Esophagus (tissue), 2 donors: ENCODE measurements around the gene AEBP2. TPM values are rescaled to one million over a fixed set of nuclear protein-coding genes. Genes with fewer than 3 reads are reported as not detected.
A peak's percentile ranks its signal among the peaks of the same experiment; 100 is the strongest.
"Not testable (repeated sequence)": the region's sequence is repeated elsewhere in the genome, so short reads cannot be mapped to it uniquely, and the experiment has no call there.

Source experiments
- H3K27ac ChIP-seq, 2 donors: one replicate each; pipeline ENCODE4 v1.5.1; 2013; ENCODE audit warnings: low read depth in 2 of 2, mild to moderate bottlenecking in 2 of 2, inconsistent platforms in 1 of 2, low read length in 1 of 2, moderate library complexity in 1 of 2
- H3K27me3 ChIP-seq, 2 donors: one replicate each; pipeline ENCODE4 v1.6.1; 2013; ENCODE audit warnings: low read length in 2 of 2, control low read depth in 1 of 2, mild to moderate bottlenecking in 1 of 2; ENCODE audit not compliant: insufficient read depth in 2 of 2, control insufficient read depth in 1 of 2
- H3K36me3 ChIP-seq, 2 donors: one replicate each; pipeline ENCODE4 v1.6.1; 2013; ENCODE audit warnings: low read length in 1 of 2; ENCODE audit not compliant: control insufficient read depth in 2 of 2, insufficient read depth in 2 of 2
- H3K4me1 ChIP-seq, 2 donors: one replicate each; pipeline ENCODE4 v1.6.1; 2013; ENCODE audit warnings: low read length in 1 of 2; ENCODE audit not compliant: control insufficient read depth in 2 of 2, insufficient read depth in 2 of 2
- H3K4me3 ChIP-seq, 2 donors: one replicate each; pipeline ENCODE4 v1.5.1; 2013; ENCODE audit warnings: low read length in 2 of 2, mild to moderate bottlenecking in 2 of 2, low read depth in 1 of 2, moderate library complexity in 1 of 2
- H3K9me3 ChIP-seq, 2 donors: one replicate each; pipeline ENCODE4 v1.6.1; 2013; ENCODE audit warnings: mild to moderate bottlenecking in 2 of 2, low read depth in 1 of 2, low read length in 1 of 2, moderate library complexity in 1 of 2; ENCODE audit not compliant: control insufficient read depth in 2 of 2, insufficient read depth in 1 of 2
- WGBS, 2 donors: extraction: QIAGEN DNeasy Blood & Tissue Kit; methylation state at CpG; one replicate each; pipeline ENCODE4 v1.1.7; 2013; 5-methylcytosine and 5-hydroxymethylcytosine counted together
- polyA plus RNA-seq, 2 donors: library from polyadenylated mRNA; stranded (reverse); fragments of 200-250 nt; gene quantifications; one replicate each; pipeline ENCODE4 v1.2.3, GENCODE V29; 2013
- donor health status: healthy with polysubstance abuse.
- donor health status: Bipolar disorder and iron deficiency.

The AEBP2 gene
- polyA plus RNA-seq, 2 donors, result 13.6 to 14.0 TPM

GRCh38 chr12:19419086-19419485, 20.2 kb upstream of the AEBP2 start:
- no peak overlapping the region for H3K27ac ChIP-seq
- H3K4me3 ChIP-seq, result no peak overlapping the region
- H3K4me1 ChIP-seq, result no peaks in the 10 kb centered on the region
- 97 to 98% methylated on average over 14 of the region's 14 CpGs for WGBS, 2 donors
- H3K9me3 ChIP-seq, result no peaks in the 10 kb centered on the region
- no peaks in the 10 kb centered on the region for H3K36me3 ChIP-seq
- H3K27me3 ChIP-seq, result no peaks in the 10 kb centered on the region

GRCh38 chr12:19421503-19422282, 17.6 kb upstream of the AEBP2 start:
- Histone ChIP-seq H3K36me3 (no peaks in the 10 kb centered on the region), H3K27me3 (no peaks in the 10 kb centered on the region), H3K27ac (no peak overlapping the region), H3K4me1 (no peaks in the 10 kb centered on the region), H3K9me3 (no peaks in the 10 kb centered on the region), H3K4me3 (no peak overlapping the region)
- WGBS, 2 donors, result 74 to 90% methylated on average over 6 of the region's 6 CpGs

- WGBS, 2 donors, result 90 to 93% methylated on average over 12 of the region's 12 CpGs
- peaks cover 0 to 5% of the 10 kb centered on the region in 2 donors for H3K4me1 ChIP-seq
Observed at GRCh38 chr12:19423166-19423930, 15.9 kb upstream of the AEBP2 start.

GRCh38 chr12:19428246-19428645, 11.0 kb upstream of the AEBP2 start:
- H3K4me1 ChIP-seq, result peaks cover 0 to 5% of the 10 kb centered on the region in 2 donors
- no peaks in the 10 kb centered on the region for H3K27me3 ChIP-seq
- H3K36me3 ChIP-seq, result no peaks in the 10 kb centered on the region
- H3K4me3 ChIP-seq, result no peak overlapping the region
- 57 to 58% methylated on average over 5 of the region's 5 CpGs for WGBS, 2 donors
- H3K9me3 ChIP-seq, result no peaks in the 10 kb centered on the region
- no peak overlapping the region for H3K27ac ChIP-seq

More at GRCh38 chr12:19423166-19423930, 15.9 kb upstream of the AEBP2 start:
- H3K27me3 ChIP-seq, result no peaks in the 10 kb centered on the region
- no peaks in the 10 kb centered on the region for H3K36me3 ChIP-seq
- no peak overlapping the region for H3K4me3 ChIP-seq
- H3K27ac ChIP-seq, result no peak overlapping the region
- no peaks in the 10 kb centered on the region for H3K9me3 ChIP-seq

GRCh38 chr12:19429491-19429890, 9.8 kb upstream of the AEBP2 start:
- H3K4me3 ChIP-seq, H3K9me3 ChIP-seq, H3K36me3 ChIP-seq, H3K27me3 ChIP-seq, H3K4me1 ChIP-seq, H3K27ac ChIP-seq: not testable (repeated sequence)
- 91 to 98% methylated on average over 2 of the region's 2 CpGs for WGBS, 2 donors

GRCh38 chr12:19430988-19431387, 8.3 kb upstream of the AEBP2 start:
- Histone ChIP-seq H3K4me3 (no peak overlapping the region), H3K9me3 (no peaks in the 10 kb centered on the region), H3K27me3 (no peaks in the 10 kb centered on the region), H3K4me1 (peaks cover 0 to 5% of the 10 kb centered on the region in 2 donors), H3K36me3 (no peaks in the 10 kb centered on the region), H3K27ac (no peak overlapping the region)

- no peaks in the 10 kb centered on the region for H3K9me3 ChIP-seq
- H3K36me3 ChIP-seq, result no peaks in the 10 kb centered on the region
- WGBS, 2 donors, result 44 to 55% methylated on average over 5 of the region's 5 CpGs
- peaks cover 0 to 5% of the 10 kb centered on the region in 2 donors for H3K4me1 ChIP-seq
- H3K4me3 ChIP-seq, result no peak overlapping the region
- H3K27ac ChIP-seq, result peak overlapping the region; percentile 83 to 88
- no peaks in the 10 kb centered on the region for H3K27me3 ChIP-seq
Observed at GRCh38 chr12:19431407-19432308, 7.6 kb upstream of the AEBP2 start.

GRCh38 chr12:19432309-19433170, 6.8 kb upstream of the AEBP2 start:
- 70 to 77% methylated on average over 9 of the region's 9 CpGs for WGBS, 2 donors
- Histone ChIP-seq H3K27ac (peak overlapping the region; percentile 83 to 88), H3K36me3 (no peaks in the 10 kb centered on the region), H3K4me1 (peaks cover 0 to 5% of the 10 kb centered on the region in 2 donors), H3K4me3 (no peak overlapping the region), H3K27me3 (no peaks in the 10 kb centered on the region), H3K9me3 (no peaks in the 10 kb centered on the region)
